Prostate gland (tissue), 2 donors: ENCODE measurements around the gene SURF6. TPM values are rescaled to one million over a fixed set of nuclear protein-coding genes. Genes with fewer than 3 reads are reported as not detected.

Source experiments
- DNase-seq: peaks from one replicate; pipeline ENCODE4 v3.0.0-alpha.2; 2019; ENCODE audit warnings: low spot score
- H3K27ac ChIP-seq, 2 donors: fragments of 200-600 bp; sonication (generic); 2 replicates each; pipeline ENCODE4 v1.5.1; 2017 to 2019
- H3K27me3 ChIP-seq: fragments of 200-600 bp; sonication (generic); replicated peaks from 2 replicates; pipeline ENCODE4 v1.5.1; 2019; ENCODE audit not compliant: insufficient read depth
- H3K36me3 ChIP-seq, 2 donors: fragments of 200-600 bp; sonication (generic); 1 replicate in 1 of 2; 2 replicates in 1 of 2; pipeline versions ENCODE4 v1.5.1 to v1.8.1; 2017 to 2019
- H3K4me1 ChIP-seq: fragments of 200-600 bp; sonication (generic); replicated peaks from 2 replicates; pipeline ENCODE4 v1.5.1; 2019
- H3K4me3 ChIP-seq, 2 donors: fragments of 200-600 bp; sonication (generic); 2 replicates each; pipeline ENCODE4 v1.5.1; 2017 to 2019
- H3K9me3 ChIP-seq: fragments of 200-600 bp; sonication (generic); 2 replicates; pipeline ENCODE4 v1.5.1; 2017
- POLR2A ChIP-seq: fragments of 450-650 bp; IDR thresholded peaks from one replicate; pipeline ENCODE4 v1.6.1; 2016; ENCODE audit warnings: antibody characterized with exemption, mild to moderate bottlenecking
- POLR2AphosphoS5 ChIP-seq: sonication (generic); formaldehyde crosslinking; IDR thresholded peaks from one replicate; pipeline ENCODE4 v1.6.1; 2017; ENCODE audit warnings: antibody characterized with exemption
- WGBS: methylation state at CpG from one replicate; pipeline ENCODE4 v1.1.5; 2018; 5-methylcytosine and 5-hydroxymethylcytosine counted together
- intact Hi-C: fragments of 100-400 bp; cut with DNase I; formaldehyde crosslinking; loops from one replicate; pipeline ENCODE4 v1.14.2; 2022
- total RNA-seq, 2 donors: library from RNA; depleted of rRNA; stranded (reverse); fragments of >200 nt; gene quantifications; one replicate each; pipeline ENCODE4 v1.1.0, GENCODE V29; 2016
- TF ChIP-seq, protein P1 (sequence below), 4 experiments: fragments of 200-600 bp in 2 of 4; fragments of 450-650 bp in 2 of 4; sonication (generic) in 2 of 4; IDR thresholded peaks; 1 replicate in 3 of 4; 2 replicates in 1 of 4; pipeline ENCODE4 v1.5.1; 2016 to 2019; ENCODE audit warnings: antibody characterized with exemption in 4 of 4, mild to moderate bottlenecking in 2 of 4, moderate library complexity in 2 of 4

Gene SURF6
- total RNA-seq, 2 donors from 2014 or later = 25.7 to 40.3 TPM

- H3K4me3 ChIP-seq = peak overlapping the region; percentile 96
- TF ChIP-seq, protein P1, sequence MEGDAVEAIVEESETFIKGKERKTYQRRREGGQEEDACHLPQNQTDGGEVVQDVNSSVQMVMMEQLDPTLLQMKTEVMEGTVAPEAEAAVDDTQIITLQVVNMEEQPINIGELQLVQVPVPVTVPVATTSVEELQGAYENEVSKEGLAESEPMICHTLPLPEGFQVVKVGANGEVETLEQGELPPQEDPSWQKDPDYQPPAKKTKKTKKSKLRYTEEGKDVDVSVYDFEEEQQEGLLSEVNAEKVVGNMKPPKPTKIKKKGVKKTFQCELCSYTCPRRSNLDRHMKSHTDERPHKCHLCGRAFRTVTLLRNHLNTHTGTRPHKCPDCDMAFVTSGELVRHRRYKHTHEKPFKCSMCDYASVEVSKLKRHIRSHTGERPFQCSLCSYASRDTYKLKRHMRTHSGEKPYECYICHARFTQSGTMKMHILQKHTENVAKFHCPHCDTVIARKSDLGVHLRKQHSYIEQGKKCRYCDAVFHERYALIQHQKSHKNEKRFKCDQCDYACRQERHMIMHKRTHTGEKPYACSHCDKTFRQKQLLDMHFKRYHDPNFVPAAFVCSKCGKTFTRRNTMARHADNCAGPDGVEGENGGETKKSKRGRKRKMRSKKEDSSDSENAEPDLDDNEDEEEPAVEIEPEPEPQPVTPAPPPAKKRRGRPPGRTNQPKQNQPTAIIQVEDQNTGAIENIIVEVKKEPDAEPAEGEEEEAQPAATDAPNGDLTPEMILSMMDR (IDR thresholded peaks at IDR 0.05) = no peak
- TF ChIP-seq POLR2A = no peak
- no peak for TF ChIP-seq POLR2AphosphoS5
- no peak for DNase-seq
- WGBS = 17% methylated on average over 25 of the region's 25 CpGs
- peaks cover 12 to 20% of the 10 kb centered on the region in 2 donors for H3K36me3 ChIP-seq
- no peaks in the 10 kb centered on the region for H3K27me3 ChIP-seq
- intact Hi-C loops = no loop called here
- H3K9me3 ChIP-seq = no peaks in the 10 kb centered on the region
- peak overlapping the region; percentile 88 to 89 for H3K27ac ChIP-seq
- H3K4me1 ChIP-seq = peaks cover 19% of the 10 kb centered on the region
Observed at GRCh38 chr9:133348718-133349573, 13.0 kb upstream of the SURF6 start.

GRCh38 chr9:133347985-133348717 lies 12.2 kb upstream of the SURF6 start, which contains the start of the genes MED22 and RPL7A:
Gene MED22 (minus strand): TSS chr9:133348131. CDS start chr9:133346662, 1,469 bp downstream.
Gene RPL7A (plus strand): TSS chr9:133348218. CDS start chr9:133348244, 26 bp downstream.
- peak; percentile 94 for DNase-seq
- peak; percentile 96 for TF ChIP-seq POLR2AphosphoS5
- TF ChIP-seq, protein P1 (IDR thresholded peaks at IDR 0.05) = peak in 2 of 4 experiments; percentile 23 to 34
- TF ChIP-seq POLR2A = peak; percentile 52
- Histone ChIP-seq H3K4me3 (peak within 1 kb of the TSS; percentile 96), H3K36me3 (peaks cover 12 to 27% of the 10 kb centered on the region in 2 donors), H3K27me3 (no peaks in the 10 kb centered on the region), H3K27ac (peak within 1 kb of the TSS; percentile 88 to 89), H3K4me1 (peaks cover 19% of the 10 kb centered on the region), H3K9me3 (no peaks in the 10 kb centered on the region)
- under 1% methylated on average over 56 of the region's 64 CpGs for WGBS
- intact Hi-C loops = no loop called here

GRCh38 chr9:133347515-133347984 lies 11.6 kb upstream of the SURF6 start:
- Histone ChIP-seq H3K36me3 (peaks cover 16 to 32% of the 10 kb centered on the region in 2 donors), H3K27me3 (no peaks in the 10 kb centered on the region), H3K9me3 (no peaks in the 10 kb centered on the region), H3K4me1 (peaks cover 19% of the 10 kb centered on the region), H3K4me3 (peak overlapping the region; percentile 96), H3K27ac (peak overlapping the region; percentile 88 to 89)
- DNase-seq = no peak
- WGBS = under 1% methylated on average over 37 of the region's 41 CpGs
- intact Hi-C loops = no loop called here
- no peak for TF ChIP-seq POLR2A

DNA sequence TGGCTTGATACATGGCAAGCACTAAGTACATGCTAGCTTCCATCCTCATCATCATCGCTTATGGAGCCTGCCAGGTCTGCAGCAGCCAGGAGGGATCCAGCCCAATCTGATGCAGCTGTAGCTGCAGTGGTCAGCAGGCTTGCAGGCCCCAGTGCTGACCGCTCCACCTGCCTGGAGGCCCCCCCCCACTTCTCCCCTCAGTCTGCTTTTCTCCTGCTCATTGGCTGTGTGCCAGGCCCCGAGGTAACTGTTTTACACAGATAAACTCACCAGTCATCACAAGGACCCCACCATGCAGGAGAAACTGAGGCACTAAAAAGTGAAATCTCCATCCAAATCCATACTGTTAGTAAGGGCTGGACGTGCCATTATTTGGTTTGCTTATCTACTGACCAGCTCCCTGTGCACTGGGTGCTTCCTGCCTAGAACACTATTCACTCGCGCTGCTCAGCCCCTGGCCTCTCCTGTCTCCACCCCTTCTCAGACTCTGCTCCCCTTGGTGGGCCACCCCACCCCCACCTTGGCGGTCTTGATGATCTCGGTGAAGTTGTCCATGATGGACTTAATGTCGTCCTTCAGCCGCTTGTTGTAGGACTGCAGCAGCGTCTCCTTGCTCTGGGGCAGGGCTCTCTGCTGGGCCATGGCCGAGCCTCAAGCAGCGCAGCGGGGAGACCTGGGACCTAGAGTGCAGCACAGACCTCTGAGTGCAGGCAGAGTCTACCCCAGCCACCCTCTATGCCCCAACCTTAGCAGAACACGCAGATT lies 10.2 kb upstream of the SURF6 start:
- Histone ChIP-seq H3K9me3 (no peaks in the 10 kb centered on the region), H3K27me3 (no peaks in the 10 kb centered on the region), H3K27ac (peak overlapping the region in 1 of 2 donors; percentile 88), H3K4me1 (peaks cover 19% of the 10 kb centered on the region), H3K4me3 (peak overlapping the region in 1 of 2 donors; percentile 96), H3K36me3 (peaks cover 11 to 34% of the 10 kb centered on the region in 2 donors)
- WGBS = 55% methylated on average over 13 of the region's 15 CpGs
- TF ChIP-seq POLR2A (no peak), POLR2AphosphoS5 (no peak)
- TF ChIP-seq, protein P1 (IDR thresholded peaks at IDR 0.05) = no peak
- no peak for DNase-seq
- intact Hi-C loops = no loop called here
